Measurements from ENCODE around the gene SLC25A34.

SLC25A34 gene

GRCh38 chr1:15747378-15747777, 11.3 kb downstream of the SLC25A34 start:
- Histone ChIP-seq H3K27ac (replicated peaks) (no peak overlapping the region), H3K4me3 (replicated peaks; ENCODE audit: insufficient read depth, low read length) (no peak overlapping the region), H3K27me3 (ENCODE audit: insufficient read depth, poor library complexity, severe bottlenecking) (no peaks in the 10 kb centered on the region)
- DNase-seq (ENCODE audit: low read depth in 1 of 2, low spot score in 1 of 2) = no peak
- no peak for TF ChIP-seq REST (IDR thresholded peaks at IDR 0.05; ENCODE audit: insufficient replicate concordance, low read depth)
- no peak for TF ChIP-seq SPI1 (IDR thresholded peaks at IDR 0.05; ENCODE audit: borderline replicate concordance, low read depth)
- no peak for TF ChIP-seq GABPA (IDR thresholded peaks at IDR 0.05; ENCODE audit: low read depth)
- no peak for TF ChIP-seq POLR2AphosphoS5 (IDR thresholded peaks at IDR 0.05; ENCODE audit: low read depth)
- TF ChIP-seq CTCF (IDR thresholded peaks at IDR 0.05; ENCODE audit: insufficient read depth, low read length) = no peak

- Histone ChIP-seq H3K4me3 (replicated peaks; ENCODE audit: insufficient read depth, low read length) (no peak overlapping the region), H3K27me3 (ENCODE audit: insufficient read depth, poor library complexity, severe bottlenecking) (no peaks in the 10 kb centered on the region), H3K27ac (replicated peaks) (no peak overlapping the region)
- no peak for DNase-seq (ENCODE audit: low read depth in 1 of 2, low spot score in 1 of 2)
- TF ChIP-seq REST (IDR thresholded peaks at IDR 0.05; ENCODE audit: insufficient replicate concordance, low read depth) (no peak), SPI1 (IDR thresholded peaks at IDR 0.05; ENCODE audit: borderline replicate concordance, low read depth) (no peak), CTCF (IDR thresholded peaks at IDR 0.05; ENCODE audit: insufficient read depth, low read length) (no peak)
Observed at GRCh38 chr1:15748264-15748663, 12.2 kb downstream of the SLC25A34 start.

GRCh38 chr1:15748690-15749398, 12.8 kb downstream of the SLC25A34 start:
- DNase-seq (ENCODE audit: low read depth in 1 of 2, low spot score in 1 of 2) = no peak
- Histone ChIP-seq H3K27ac (replicated peaks) (no peak overlapping the region), H3K27me3 (ENCODE audit: insufficient read depth, poor library complexity, severe bottlenecking) (no peaks in the 10 kb centered on the region), H3K4me3 (replicated peaks; ENCODE audit: insufficient read depth, low read length) (no peak overlapping the region)
- no peak for TF ChIP-seq GABPA (IDR thresholded peaks at IDR 0.05; ENCODE audit: low read depth)
- TF ChIP-seq CTCF (IDR thresholded peaks at IDR 0.05; ENCODE audit: insufficient read depth, low read length) = no peak
- no peak for TF ChIP-seq SPI1 (IDR thresholded peaks at IDR 0.05; ENCODE audit: borderline replicate concordance, low read depth)
- no peak for TF ChIP-seq POLR2AphosphoS5 (IDR thresholded peaks at IDR 0.05; ENCODE audit: low read depth)
- TF ChIP-seq REST (IDR thresholded peaks at IDR 0.05; ENCODE audit: insufficient replicate concordance, low read depth) = no peak

Measured in HL-60 (cell line).